ENCODE data around the gene ZSWIM4.

GRCh38 chr19:13823256-13823655 lies 28.0 kb downstream of the ZSWIM4 start:
- no peak for TF ChIP-seq CENPBD1 (CRISPR knock-in tag; IDR thresholded peaks at IDR 0.05; ENCODE audit: borderline replicate concordance, low read depth)
- TF ChIP-seq CTCF (CRISPR knock-in tag; IDR thresholded peaks at IDR 0.05), result no peak
